Activated CD8-positive, alpha-beta memory T cell treated with anti-CD3 and anti-CD28 coated beads for 36 hours (primary cell): ENCODE measurements around the gene IL1F10. TPM values are rescaled to one million over a fixed set of nuclear protein-coding genes. Genes with fewer than 3 reads are reported as not detected.

ENCODE experiments used
- CTCF ChIA-PET: fragments of 350-600 bp; sonication (Branson Sonifier 250); formaldehyde crosslinking; loops from one replicate; lab custom pipeline; 2021; ENCODE audit warnings: antibody characterized with exemption; lab: Charles Lee
- POLR2A ChIA-PET: fragments of 350-600 bp; sonication (Branson Sonifier 250); formaldehyde crosslinking; loops from one replicate; lab custom pipeline; 2021; ENCODE audit warnings: antibody characterized with exemption; lab: Charles Lee
- total RNA-seq, 2 experiments: library from RNA; stranded (reverse); gene quantifications; one replicate each; pipeline ENCODE4 v1.2.3, GENCODE V29; 2021

Gene IL1F10
- total RNA-seq, 2 experiments from 2014 or later = not detected

- ChIA-PET CTCF (interaction anchor here (1.1 to 2.3 kb wide), 2 partner anchors 19 to 39 kb away, joined by 3 to 10 read pairs; no protein-coding TSS in a partner anchor), POLR2A (no interaction called here)
Observed at GRCh38 chr2:113119111-113119510, 51.3 kb downstream of the IL1F10 start.

GRCh38 chr2:113120861-113121260, 53.1 kb downstream of the IL1F10 start:
- ChIA-PET CTCF (interaction anchor here (1.1 kb wide), 1 partner anchor 78 kb away, joined by 3 read pairs; no protein-coding TSS in a partner anchor), POLR2A (no interaction called here)

GRCh38 chr2:113122364-113122763, 54.6 kb downstream of the IL1F10 start:
- POLR2A ChIA-PET = no interaction called here
- CTCF ChIA-PET = interaction anchor here (1.0 to 1.4 kb wide), 4 partner anchors 10 to 76 kb away, joined by 3 to 5 read pairs (median 4); no protein-coding TSS in a partner anchor

- CTCF ChIA-PET = interaction anchor here (0.9 to 2.4 kb wide), 4 partner anchors 13 to 51 kb away, joined by 3 to 6 read pairs (median 3); no protein-coding TSS in a partner anchor
- POLR2A ChIA-PET = no interaction called here
Observed at GRCh38 chr2:113123726-113124125, 56.0 kb downstream of the IL1F10 start.

DNA sequence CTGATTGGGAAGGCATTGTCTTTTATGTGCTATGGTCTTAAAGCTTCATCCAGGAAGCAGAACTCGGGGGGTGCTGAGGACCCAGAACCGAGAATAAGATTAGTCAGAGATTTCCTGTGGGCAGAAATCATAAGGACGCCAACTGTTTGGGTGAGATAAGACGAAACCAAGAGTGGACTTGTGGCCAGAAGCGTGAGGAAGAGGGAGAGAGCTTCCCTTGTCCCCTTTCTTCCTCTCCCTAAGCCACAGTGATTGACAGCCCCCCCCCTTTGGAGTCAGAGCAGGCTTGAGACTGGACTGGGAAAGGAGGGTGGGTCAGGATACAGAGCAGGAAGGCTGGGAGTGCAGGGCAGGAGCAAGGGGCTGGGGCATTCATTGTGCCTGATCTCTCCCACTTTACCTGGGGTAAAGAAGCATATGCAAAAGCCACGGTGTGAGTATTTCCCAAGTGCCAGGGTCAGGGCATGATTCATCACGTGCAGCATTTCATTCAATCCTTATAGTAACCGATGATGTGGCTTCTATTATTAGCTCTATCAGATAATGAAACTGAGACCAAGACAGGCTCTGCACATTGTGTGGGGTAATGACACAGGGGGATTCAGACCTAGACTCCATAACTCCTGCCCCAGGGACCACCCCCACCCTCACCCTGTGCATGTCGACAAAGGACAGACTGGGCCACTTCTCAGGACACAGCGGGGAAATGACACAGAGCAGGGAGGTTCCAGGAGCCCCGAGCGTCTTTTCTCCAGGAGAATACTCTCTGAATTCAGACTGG, 56.6 kb downstream of the IL1F10 start:
- POLR2A ChIA-PET = no interaction called here

More for the DNA sequence above, 56.6 kb downstream of the IL1F10 start:
- CTCF ChIA-PET = interaction anchor here (0.9 to 2.4 kb wide), 5 partner anchors 10 to 51 kb away, joined by 3 to 6 read pairs (median 3); no protein-coding TSS in a partner anchor

Other genes starting within 250 kb of the IL1F10 start
- gene IL1B, start 231.2 kb upstream of the IL1F10 start, total RNA-seq = not detected
- not detected for gene IL37, start 156.8 kb upstream of the IL1F10 start, total RNA-seq
- not detected for gene IL36G, start 90.0 kb upstream of the IL1F10 start, total RNA-seq
- not detected for gene IL36A, start 62.5 kb upstream of the IL1F10 start, total RNA-seq
- gene IL36B, start 15.1 kb upstream of the IL1F10 start, total RNA-seq = not detected
- gene IL36RN, start 8.8 kb upstream of the IL1F10 start, total RNA-seq = not detected
- under 1 TPM; 0.78 to 0.91 TPM for gene IL1RN, start 59.6 kb downstream of the IL1F10 start, total RNA-seq
- 100 to 1,000 TPM; 222 to 224 TPM for gene PSD4, start 106.0 kb downstream of the IL1F10 start, total RNA-seq
- gene PAX8, start 211.0 kb downstream of the IL1F10 start, total RNA-seq = 1 to 10 TPM; 2.1 to 2.5 TPM